ENCODE data around the gene TIAM1. TPM values are rescaled to one million over a fixed set of nuclear protein-coding genes. Genes with fewer than 3 reads are reported as not detected.

TIAM1 gene
- total RNA-seq, 1 donor from 2014 or later = 35.4 TPM

DNA sequence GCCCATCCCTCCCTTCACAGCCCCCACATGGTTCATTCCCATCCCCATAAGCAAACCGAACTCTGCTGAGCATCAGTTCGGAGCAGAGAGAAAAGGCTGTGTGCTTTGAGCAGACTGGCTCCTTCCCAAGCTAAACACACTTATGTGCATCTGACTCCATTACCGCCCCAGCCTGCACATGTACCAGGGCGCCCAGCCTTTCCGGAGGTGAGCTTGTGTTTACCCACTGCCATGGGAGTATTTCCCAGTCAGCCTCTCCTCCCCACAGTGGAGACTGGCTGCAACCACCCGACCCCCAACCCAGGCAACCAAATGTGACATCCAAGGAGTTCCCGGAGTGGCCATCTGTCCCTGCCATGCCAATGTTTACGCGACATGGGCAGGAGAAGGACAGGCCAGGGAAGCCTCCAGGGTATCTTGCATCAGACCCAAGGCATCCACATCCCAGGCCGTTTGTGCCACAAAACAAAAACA, 9.4 kb downstream of the TIAM1 start:
- Mint-ChIP-seq H3K36me3 (ENCODE audit: insufficient read depth) (peaks cover 16% of the 10 kb centered on the region), H3K4me3 (ENCODE audit: low read depth) (no peak overlapping the region), H3K27me3 (no peaks in the 10 kb centered on the region), H3K9me3 (ENCODE audit: low read depth) (no peaks in the 10 kb centered on the region), H3K4me1 (ENCODE audit: low read depth) (peaks cover 22% of the 10 kb centered on the region), H3K27ac (peak overlapping the region; percentile 18)
- TF ChIP-seq CTCF (IDR thresholded peaks at IDR 0.05; ENCODE audit: unreplicated experiment) = no peak
- DNase-seq (ENCODE audit: low spot score, unreplicated experiment) = no peak

DNA sequence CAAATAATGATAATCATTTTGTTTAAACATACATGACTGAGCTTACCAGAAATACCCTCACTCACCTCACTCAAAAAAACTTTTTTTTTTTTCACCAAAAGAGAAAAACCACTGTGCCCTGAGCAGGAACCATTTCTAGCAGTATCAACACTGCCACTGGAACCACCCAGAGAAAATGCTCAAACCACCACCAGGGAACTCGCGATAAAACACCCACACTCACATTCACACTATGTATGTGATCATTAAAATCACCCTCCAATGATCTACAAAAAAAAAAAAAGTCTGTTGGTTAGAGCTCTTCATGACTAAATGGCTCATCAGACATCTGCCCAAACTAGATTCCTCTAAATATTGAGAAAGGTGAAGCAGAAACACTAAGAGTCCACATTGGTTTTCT, 11.5 kb downstream of the TIAM1 start:
- no peaks in the 10 kb centered on the region for H3K9me3 Mint-ChIP-seq (ENCODE audit: low read depth)
- no peak for DNase-seq (ENCODE audit: low spot score, unreplicated experiment)
- H3K4me3 Mint-ChIP-seq (ENCODE audit: low read depth) = no peak overlapping the region
- no peak for TF ChIP-seq CTCF (IDR thresholded peaks at IDR 0.05; ENCODE audit: unreplicated experiment)
- no peaks in the 10 kb centered on the region for H3K27me3 Mint-ChIP-seq
- no peak overlapping the region for H3K27ac Mint-ChIP-seq
- peaks cover 12% of the 10 kb centered on the region for H3K4me1 Mint-ChIP-seq (ENCODE audit: low read depth)
- peaks cover 15% of the 10 kb centered on the region for H3K36me3 Mint-ChIP-seq (ENCODE audit: insufficient read depth)

DNA sequence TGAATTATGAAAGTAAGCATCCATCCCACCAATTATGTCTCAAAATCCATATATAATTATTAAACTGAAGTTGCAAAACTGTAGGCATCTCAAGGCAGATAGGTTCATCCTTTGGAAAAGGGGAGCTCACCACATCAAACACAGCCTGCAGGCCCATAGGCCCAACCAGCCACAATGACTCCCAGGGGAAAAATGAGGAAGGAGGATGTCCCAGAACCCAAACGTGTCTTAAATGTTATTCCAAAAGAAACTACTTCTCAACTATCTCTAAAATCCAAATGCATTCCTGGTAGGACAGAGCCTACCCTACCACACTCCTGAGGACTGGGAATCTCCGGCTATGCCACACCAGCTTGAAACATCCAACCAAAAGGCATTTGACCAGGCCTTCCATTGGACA, 12.8 kb downstream of the TIAM1 start:
- Mint-ChIP-seq H3K9me3 (ENCODE audit: low read depth) (no peaks in the 10 kb centered on the region), H3K4me3 (ENCODE audit: low read depth) (no peak overlapping the region), H3K27me3 (no peaks in the 10 kb centered on the region), H3K36me3 (ENCODE audit: insufficient read depth) (peaks cover 11% of the 10 kb centered on the region), H3K27ac (no peak overlapping the region), H3K4me1 (ENCODE audit: low read depth) (peaks cover 10% of the 10 kb centered on the region)
- no peak for DNase-seq (ENCODE audit: low spot score, unreplicated experiment)
- TF ChIP-seq CTCF (IDR thresholded peaks at IDR 0.05; ENCODE audit: unreplicated experiment) = no peak

GRCh38 chr21:31330144-31330483, 13.9 kb downstream of the TIAM1 start:
- H3K27me3 Mint-ChIP-seq = no peaks in the 10 kb centered on the region
- peaks cover 14% of the 10 kb centered on the region for H3K36me3 Mint-ChIP-seq (ENCODE audit: insufficient read depth)
- peaks cover 13% of the 10 kb centered on the region for H3K4me1 Mint-ChIP-seq (ENCODE audit: low read depth)
- no peak for TF ChIP-seq CTCF (IDR thresholded peaks at IDR 0.05; ENCODE audit: unreplicated experiment)
- no peak overlapping the region for H3K4me3 Mint-ChIP-seq (ENCODE audit: low read depth)
- H3K27ac Mint-ChIP-seq = no peak overlapping the region
- DNase-seq (ENCODE audit: low spot score, unreplicated experiment) = no peak
- no peaks in the 10 kb centered on the region for H3K9me3 Mint-ChIP-seq (ENCODE audit: low read depth)

- no peaks in the 10 kb centered on the region for H3K9me3 Mint-ChIP-seq (ENCODE audit: low read depth)
- DNase-seq (ENCODE audit: low spot score, unreplicated experiment) = no peak
- TF ChIP-seq CTCF (IDR thresholded peaks at IDR 0.05; ENCODE audit: unreplicated experiment) = no peak
- peaks cover 11% of the 10 kb centered on the region for H3K4me1 Mint-ChIP-seq (ENCODE audit: low read depth)
- H3K27me3 Mint-ChIP-seq = no peaks in the 10 kb centered on the region
- peak overlapping the region; percentile 33 for H3K27ac Mint-ChIP-seq
- peaks cover 14% of the 10 kb centered on the region for H3K36me3 Mint-ChIP-seq (ENCODE audit: insufficient read depth)
- no peak overlapping the region for H3K4me3 Mint-ChIP-seq (ENCODE audit: low read depth)
Observed at GRCh38 chr21:31329456-31330143, 14.5 kb downstream of the TIAM1 start.

All from progenitor cell of endocrine pancreas (in vitro differentiated cells).